Stimulated activated naive CD8-positive, alpha-beta T cell treated with anti-CD3 and anti-CD28 coated beads, Interleukin-15, Interleukin-2, amounts not matched to agents 100 ng/mL and 50 ng/mL, for 24 hours (primary cell): ENCODE measurements around the gene TAF4.

Source experiments
- H3K27ac Mint-ChIP-seq: one replicate; pipeline ENCODE4 v1.8.0; 2021; ENCODE audit warnings: mild to moderate bottlenecking, mixed read lengths
- H3K27me3 Mint-ChIP-seq: one replicate; pipeline ENCODE4 v1.8.0; 2021; ENCODE audit warnings: mixed read lengths
- H3K36me3 Mint-ChIP-seq: one replicate; pipeline ENCODE4 v1.8.0; 2021; ENCODE audit warnings: low read depth, mixed read lengths
- H3K4me1 Mint-ChIP-seq: one replicate; pipeline ENCODE4 v1.8.0; 2021; ENCODE audit warnings: low read depth, mixed read lengths
- H3K4me3 Mint-ChIP-seq: one replicate; pipeline ENCODE4 v1.8.0; 2021; ENCODE audit warnings: mild to moderate bottlenecking, mixed read lengths
- H3K9me3 Mint-ChIP-seq: one replicate; pipeline ENCODE4 v1.8.0; 2021; ENCODE audit warnings: mixed read lengths

TAF4 gene

GRCh38 chr20:62029949-62030348 is 35.7 kb downstream of the TAF4 start:
- no peaks in the 10 kb centered on the region for H3K27me3 Mint-ChIP-seq
- H3K4me3 Mint-ChIP-seq: no peak overlapping the region
- no peaks in the 10 kb centered on the region for H3K9me3 Mint-ChIP-seq
- H3K27ac Mint-ChIP-seq: no peak overlapping the region
- H3K4me1 Mint-ChIP-seq: peaks cover 59% of the 10 kb centered on the region
- peaks cover 13% of the 10 kb centered on the region for H3K36me3 Mint-ChIP-seq

GRCh38 chr20:62029296-62029695 is 36.4 kb downstream of the TAF4 start:
- no peaks in the 10 kb centered on the region for H3K9me3 Mint-ChIP-seq
- peaks cover 14% of the 10 kb centered on the region for H3K36me3 Mint-ChIP-seq
- peak overlapping the region; percentile 40 for H3K27ac Mint-ChIP-seq
- H3K4me1 Mint-ChIP-seq: peaks cover 59% of the 10 kb centered on the region
- no peaks in the 10 kb centered on the region for H3K27me3 Mint-ChIP-seq
- no peak overlapping the region for H3K4me3 Mint-ChIP-seq

GRCh38 chr20:62028384-62028783 is 37.3 kb downstream of the TAF4 start:
- peaks cover 55% of the 10 kb centered on the region for H3K4me1 Mint-ChIP-seq
- H3K9me3 Mint-ChIP-seq: no peaks in the 10 kb centered on the region
- H3K36me3 Mint-ChIP-seq: peaks cover 14% of the 10 kb centered on the region
- no peaks in the 10 kb centered on the region for H3K27me3 Mint-ChIP-seq
- H3K27ac Mint-ChIP-seq: no peak overlapping the region
- H3K4me3 Mint-ChIP-seq: no peak overlapping the region

GRCh38 chr20:62027698-62028321 is 37.9 kb downstream of the TAF4 start:
- peaks cover 50% of the 10 kb centered on the region for H3K4me1 Mint-ChIP-seq
- H3K4me3 Mint-ChIP-seq: no peak overlapping the region
- H3K27ac Mint-ChIP-seq: no peak overlapping the region
- H3K36me3 Mint-ChIP-seq: peaks cover 14% of the 10 kb centered on the region
- no peaks in the 10 kb centered on the region for H3K27me3 Mint-ChIP-seq
- H3K9me3 Mint-ChIP-seq: no peaks in the 10 kb centered on the region

- Mint-ChIP-seq H3K4me1 (peaks cover 43% of the 10 kb centered on the region), H3K27me3 (no peaks in the 10 kb centered on the region), H3K36me3 (peaks cover 14% of the 10 kb centered on the region), H3K27ac (no peak overlapping the region), H3K4me3 (no peak overlapping the region), H3K9me3 (no peaks in the 10 kb centered on the region)
Observed at GRCh38 chr20:62027116-62027515, 38.6 kb downstream of the TAF4 start.

GRCh38 chr20:62026564-62026856 is 39.2 kb downstream of the TAF4 start:
- H3K9me3 Mint-ChIP-seq: no peaks in the 10 kb centered on the region
- H3K36me3 Mint-ChIP-seq: peaks cover 14% of the 10 kb centered on the region
- peaks cover 37% of the 10 kb centered on the region for H3K4me1 Mint-ChIP-seq
- H3K4me3 Mint-ChIP-seq: no peak overlapping the region
- no peaks in the 10 kb centered on the region for H3K27me3 Mint-ChIP-seq
- H3K27ac Mint-ChIP-seq: no peak overlapping the region

- H3K27me3 Mint-ChIP-seq: no peaks in the 10 kb centered on the region
- H3K4me1 Mint-ChIP-seq: peaks cover 34% of the 10 kb centered on the region
- H3K36me3 Mint-ChIP-seq: peaks cover 14% of the 10 kb centered on the region
- no peaks in the 10 kb centered on the region for H3K9me3 Mint-ChIP-seq
- peak overlapping the region; percentile 69 for H3K27ac Mint-ChIP-seq
- H3K4me3 Mint-ChIP-seq: peak overlapping the region; percentile 14
Observed at GRCh38 chr20:62025832-62026563, 39.7 kb downstream of the TAF4 start.

- peaks cover 34% of the 10 kb centered on the region for H3K4me1 Mint-ChIP-seq
- no peaks in the 10 kb centered on the region for H3K27me3 Mint-ChIP-seq
- peaks cover 14% of the 10 kb centered on the region for H3K36me3 Mint-ChIP-seq
- peak overlapping the region; percentile 69 for H3K27ac Mint-ChIP-seq
- H3K9me3 Mint-ChIP-seq: no peaks in the 10 kb centered on the region
- no peak overlapping the region for H3K4me3 Mint-ChIP-seq
Observed at GRCh38 chr20:62025394-62025793, 40.3 kb downstream of the TAF4 start.

GRCh38 chr20:62023935-62024334 is 41.7 kb downstream of the TAF4 start:
- Mint-ChIP-seq H3K27me3 (no peaks in the 10 kb centered on the region), H3K9me3 (no peaks in the 10 kb centered on the region), H3K4me3 (no peak overlapping the region), H3K36me3 (peaks cover 14% of the 10 kb centered on the region), H3K4me1 (peaks cover 39% of the 10 kb centered on the region), H3K27ac (no peak overlapping the region)

GRCh38 chr20:62022575-62023139 is 43.0 kb downstream of the TAF4 start:
- Mint-ChIP-seq H3K4me3 (no peak overlapping the region), H3K36me3 (peaks cover 14% of the 10 kb centered on the region), H3K27me3 (no peaks in the 10 kb centered on the region), H3K27ac (no peak overlapping the region), H3K9me3 (no peaks in the 10 kb centered on the region), H3K4me1 (peaks cover 39% of the 10 kb centered on the region)

GRCh38 chr20:62021793-62022385 is 43.8 kb downstream of the TAF4 start:
- H3K9me3 Mint-ChIP-seq: no peaks in the 10 kb centered on the region
- no peak overlapping the region for H3K27ac Mint-ChIP-seq
- peaks cover 31% of the 10 kb centered on the region for H3K4me1 Mint-ChIP-seq
- peaks cover 13% of the 10 kb centered on the region for H3K36me3 Mint-ChIP-seq
- H3K4me3 Mint-ChIP-seq: no peak overlapping the region
- no peaks in the 10 kb centered on the region for H3K27me3 Mint-ChIP-seq

- no peak overlapping the region for H3K4me3 Mint-ChIP-seq
- H3K4me1 Mint-ChIP-seq: peaks cover 24% of the 10 kb centered on the region
- peak overlapping the region; percentile 12 for H3K27ac Mint-ChIP-seq
- H3K9me3 Mint-ChIP-seq: no peaks in the 10 kb centered on the region
- peaks cover 9% of the 10 kb centered on the region for H3K36me3 Mint-ChIP-seq
- no peaks in the 10 kb centered on the region for H3K27me3 Mint-ChIP-seq
Observed at GRCh38 chr20:62020935-62021701, 44.6 kb downstream of the TAF4 start.

GRCh38 chr20:62019881-62020492 is 45.7 kb downstream of the TAF4 start:
- Mint-ChIP-seq H3K4me1 (peaks cover 16% of the 10 kb centered on the region), H3K36me3 (peaks cover under 1% of the 10 kb centered on the region), H3K27me3 (no peaks in the 10 kb centered on the region), H3K27ac (no peak overlapping the region), H3K4me3 (no peak overlapping the region), H3K9me3 (no peaks in the 10 kb centered on the region)

GRCh38 chr20:62019144-62019805 is 46.4 kb downstream of the TAF4 start:
- peaks cover 16% of the 10 kb centered on the region for H3K4me1 Mint-ChIP-seq
- no peak overlapping the region for H3K4me3 Mint-ChIP-seq
- H3K36me3 Mint-ChIP-seq: no peaks in the 10 kb centered on the region
- H3K9me3 Mint-ChIP-seq: no peaks in the 10 kb centered on the region
- H3K27ac Mint-ChIP-seq: no peak overlapping the region
- H3K27me3 Mint-ChIP-seq: no peaks in the 10 kb centered on the region
